ENCODE data around the gene TSPEAR.

TSPEAR gene

GRCh38 chr21:44740742-44741141 lies 29.4 kb upstream of the TSPEAR start:
- no peak for DNase-seq

GRCh38 chr21:44739316-44739715 lies 27.9 kb upstream of the TSPEAR start:
- no peak for DNase-seq

GRCh38 chr21:44738621-44739020 lies 27.2 kb upstream of the TSPEAR start:
- DNase-seq, result no peak

GRCh38 chr21:44737706-44738354 lies 26.5 kb upstream of the TSPEAR start:
- DNase-seq, result no peak

GRCh38 chr21:44736291-44737004 lies 25.1 kb upstream of the TSPEAR start:
- DNase-seq, result no peak

GRCh38 chr21:44735821-44736220 lies 24.4 kb upstream of the TSPEAR start:
- DNase-seq, result no peak

GRCh38 chr21:44734841-44735240 lies 23.5 kb upstream of the TSPEAR start:
- DNase-seq, result no peak

GRCh38 chr21:44734026-44734745 lies 22.8 kb upstream of the TSPEAR start:
- no peak for DNase-seq

GRCh38 chr21:44732956-44733355 lies 21.6 kb upstream of the TSPEAR start:
- no peak for DNase-seq

- DNase-seq, result no peak
These were observed 20.9 kb upstream of the TSPEAR start for GRCh38 chr21:44732263-44732662.

GRCh38 chr21:44730951-44731579 lies 19.7 kb upstream of the TSPEAR start:
- no peak for DNase-seq

GRCh38 chr21:44730028-44730395 lies 18.6 kb upstream of the TSPEAR start:
- DNase-seq, result no peak

- DNase-seq, result no peak
These were observed 18.1 kb upstream of the TSPEAR start for GRCh38 chr21:44729336-44730027.

GRCh38 chr21:44728716-44729115 lies 17.3 kb upstream of the TSPEAR start:
- DNase-seq, result no peak

GRCh38 chr21:44727757-44728156 lies 16.4 kb upstream of the TSPEAR start:
- DNase-seq, result no peak

GRCh38 chr21:44727321-44727720 lies 15.9 kb upstream of the TSPEAR start:
- DNase-seq, result no peak

GRCh38 chr21:44726826-44727225 lies 15.5 kb upstream of the TSPEAR start:
- no peak for DNase-seq

- DNase-seq, result no peak
These were observed 13.6 kb upstream of the TSPEAR start for GRCh38 chr21:44724926-44725325.

- no peak for DNase-seq
These were observed 12.8 kb upstream of the TSPEAR start for GRCh38 chr21:44724196-44724595.

- peak; percentile 20 for DNase-seq
These were observed 12.1 kb upstream of the TSPEAR start for GRCh38 chr21:44723177-44724131.

GRCh38 chr21:44722731-44723130 lies 11.4 kb upstream of the TSPEAR start:
- DNase-seq, result no peak

GRCh38 chr21:44720170-44720569 lies 8.8 kb upstream of the TSPEAR start:
- DNase-seq, result no peak
